Smooth muscle cell of the umbilical artery (primary cell): ENCODE results near the gene PTTG2. TPM values are rescaled to one million over a fixed set of nuclear protein-coding genes. Genes with fewer than 3 reads are reported as not detected.

Experiments
- total RNA-seq: library from RNA; depleted of rRNA; stranded (reverse); fragments of >200 nt; gene quantifications from 2 replicates; pipeline ENCODE4 v1.2.3, GENCODE V29; 2014

PTTG2 gene
- total RNA-seq = not detected in 2 replicates

DNA sequence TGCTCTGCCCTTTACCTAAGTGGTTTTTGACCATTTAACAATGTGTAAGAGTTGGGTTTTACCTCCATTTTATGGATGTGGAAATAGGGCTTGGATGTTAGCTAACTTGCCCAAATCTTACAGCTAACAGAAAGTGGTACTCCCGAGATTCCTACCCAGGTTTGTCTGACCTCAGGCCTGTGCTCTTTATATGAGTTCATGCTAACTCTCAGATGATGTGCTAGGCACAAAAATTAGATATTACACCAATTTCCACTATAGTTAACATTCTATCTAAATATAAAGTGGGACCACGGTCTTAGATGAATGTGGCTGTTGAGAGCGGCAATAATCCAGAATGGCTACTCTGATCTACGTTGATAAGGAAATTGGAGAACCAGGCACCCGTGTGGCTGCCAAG, at the start of gene PTTG2:
Gene PTTG2 (plus strand): TSS at position 301 of the 400 bp plus-strand sequence. CDS start 37 bp downstream, at position 338.

Other genes starting within 250 kb of the PTTG2 start
- gene PGM2, start 133.7 kb upstream of the PTTG2 start, total RNA-seq = 21.1 and 44.7 TPM in 2 replicates
- 48.7 and 127 TPM in 2 replicates for gene TBC1D1, start 69.3 kb upstream of the PTTG2 start, total RNA-seq